A673 (cell line): ENCODE measurements around the gene DAB2IP.

ENCODE experiments used
- CTCF ChIP-seq: fragments of 300-800, 200-600 bp; sonication (generic); conservative IDR thresholded peaks from 2 replicates; pipeline ENCODE4 v1.5.1; 2017; ENCODE audit warnings: low read depth, mild to moderate bottlenecking, antibody characterized with exemption, low read length, moderate library complexity, mixed read lengths
- EZH2 ChIP-seq: fragments of 200-600 bp; sonication (generic); IDR thresholded peaks from 2 replicates; pipeline ENCODE4 v1.6.1; 2017; ENCODE audit warnings: borderline replicate concordance, low read depth, mild to moderate bottlenecking, mixed read lengths, antibody characterized with exemption, low read length; ENCODE audit not compliant: poor library complexity, severe bottlenecking

- TF ChIP-seq CTCF (no peak), EZH2 (no peak)
Observed at GRCh38 chr9:121778252-121779225, 127.1 kb downstream of the DAB2IP start.
